GM12874 (cell line): ENCODE data around the gene ESPNL.

Experiments
- CTCF ChIP-seq: IDR thresholded peaks from 2 replicates; pipeline ENCODE4 v1.5.1; 2011; ENCODE audit warnings: low read depth, mild to moderate bottlenecking, control low read depth, low read length, moderate library complexity; ENCODE audit not compliant: insufficient read depth

The ESPNL gene

GRCh38 chr2:238069877-238070276 lies 30.3 kb upstream of the ESPNL start:
- no peak for TF ChIP-seq CTCF

- no peak for TF ChIP-seq CTCF
Observed at GRCh38 chr2:238075397-238075796, 24.7 kb upstream of the ESPNL start.

- no peak for TF ChIP-seq CTCF
Observed at GRCh38 chr2:238077292-238077691, 22.8 kb upstream of the ESPNL start.

- no peak for TF ChIP-seq CTCF
Observed at GRCh38 chr2:238079874-238080327, 20.2 kb upstream of the ESPNL start.

GRCh38 chr2:238080518-238080917 lies 19.6 kb upstream of the ESPNL start:
- no peak for TF ChIP-seq CTCF

- TF ChIP-seq CTCF: no peak
Observed at GRCh38 chr2:238081150-238081549, 19.0 kb upstream of the ESPNL start.

- TF ChIP-seq CTCF: no peak
Observed at GRCh38 chr2:238081561-238081960, 18.6 kb upstream of the ESPNL start.

GRCh38 chr2:238082151-238082550 lies 18.0 kb upstream of the ESPNL start:
- no peak for TF ChIP-seq CTCF
